ENCODE measurements around the gene CFAP20DC. TPM values are rescaled to one million over a fixed set of nuclear protein-coding genes. Genes with fewer than 3 reads are reported as not detected.
"Not testable (repeated sequence)": the region's sequence is repeated elsewhere in the genome, so short reads cannot be mapped to it uniquely, and the experiment has no call there.

Gene CFAP20DC
- total and polyA plus RNA-seq, 2 of the 8 experiments (the other 6 are each of a cell fraction or from before 2014, with no cell fraction given), result 2.2 to 2.8 TPM

GRCh38 chr3:58892526-58892925 lies 157.3 kb downstream of the CFAP20DC start:
- H2AFZ ChIP-seq (ENCODE audit: low read length); H3K56ac ChIP-seq (replicated peaks; ENCODE audit: insufficient read length, low read depth, low read length); H2BK5ac ChIP-seq (ENCODE audit: low read depth, low read length); DNase-seq (ENCODE audit: low read depth in 1 of 2, low spot score in 2 of 2); H4K20me1 ChIP-seq (replicated peaks in 1 of 2; ENCODE audit: control insufficient read depth in 1 of 2, insufficient read depth in 2 of 2, low read length in 2 of 2); CTCF ChIA-PET (ENCODE audit: partially characterized antibody); H4K91ac ChIP-seq (replicated peaks; ENCODE audit: insufficient read length, low read length); H3K23me2 ChIP-seq (ENCODE audit: low read depth, low read length); H2BK15ac ChIP-seq (ENCODE audit: low read length); H3K4me3 ChIP-seq (ENCODE audit: extremely low read depth in 1 of 4, insufficient read depth in 2 of 4, low read depth in 3 of 4, low read length in 4 of 4); H2BK120ac ChIP-seq (replicated peaks; ENCODE audit: low read depth, low read length); H3K27me3 ChIP-seq (replicated peaks in 1 of 4; ENCODE audit: control insufficient read depth in 3 of 4, extremely low read depth in 1 of 4, insufficient read depth in 3 of 4, low read length in 3 of 4); H3K79me2 ChIP-seq (ENCODE audit: control insufficient read depth in 1 of 2, insufficient read depth in 2 of 2, low read length in 2 of 2); POLR2A ChIA-PET (ENCODE audit: partially characterized antibody); H4K8ac ChIP-seq (ENCODE audit: extremely low read depth, insufficient read depth, low read length); H2BK12ac ChIP-seq (ENCODE audit: low read depth, low read length); H3K23ac ChIP-seq (ENCODE audit: insufficient read length); H3K4me2 ChIP-seq (ENCODE audit: insufficient read depth in 1 of 2, low read depth in 2 of 2, low read length in 2 of 2); H3K14ac ChIP-seq (ENCODE audit: insufficient read length); H4K5ac ChIP-seq (ENCODE audit: insufficient read length, low read depth, low read length); H3K27ac ChIP-seq (ENCODE audit: low read depth, low read length); H3K18ac ChIP-seq (ENCODE audit: extremely low read depth, low read length); H3K36me3 ChIP-seq (ENCODE audit: control insufficient read depth in 2 of 4, insufficient read depth in 4 of 4, low read length in 3 of 4); H3K4me1 ChIP-seq (replicated peaks in 1 of 4; ENCODE audit: control insufficient read depth in 3 of 4, insufficient read depth in 4 of 4, low read length in 3 of 4); H3K4ac ChIP-seq (replicated peaks; ENCODE audit: insufficient read length, low read depth, low read length); H2AK5ac ChIP-seq (ENCODE audit: low read depth, low read length); H2BK20ac ChIP-seq (ENCODE audit: low read length); H3K9me3 ChIP-seq (ENCODE audit: insufficient read depth in 2 of 2, low read depth in 1 of 2, low read length in 1 of 2); H3K79me1 ChIP-seq (ENCODE audit: low read depth, low read length); H3K9ac ChIP-seq (replicated peaks in 1 of 4; ENCODE audit: extremely low read depth in 1 of 4, low read depth in 3 of 4, low read length in 3 of 4); FAIRE-seq: not testable (repeated sequence)
- WGBS, 2 experiments (ENCODE audit: extremely low coverage in 1 of 2, insufficient coverage in 1 of 2, insufficient read length in 1 of 2, insufficient replicate concordance in 2 of 2, low coverage in 1 of 2, low lambda C conversion rate in 2 of 2, missing lambda C conversion rate in 1 of 2), result 88% methylated on average over 2 of the region's 2 CpGs; no CpG with 5 or more reads in 1 of the 2 experiments

Measured in H1 (cell line).